ENCODE measurements around the gene RAB23. TPM values are rescaled to one million over a fixed set of nuclear protein-coding genes. Genes with fewer than 3 reads are reported as not detected.

RAB23 gene
- total and polyA plus RNA-seq, 2 of the 8 experiments (the other 6 are each of a cell fraction or from before 2014, with no cell fraction given): 6.5 to 17.2 TPM

DNA sequence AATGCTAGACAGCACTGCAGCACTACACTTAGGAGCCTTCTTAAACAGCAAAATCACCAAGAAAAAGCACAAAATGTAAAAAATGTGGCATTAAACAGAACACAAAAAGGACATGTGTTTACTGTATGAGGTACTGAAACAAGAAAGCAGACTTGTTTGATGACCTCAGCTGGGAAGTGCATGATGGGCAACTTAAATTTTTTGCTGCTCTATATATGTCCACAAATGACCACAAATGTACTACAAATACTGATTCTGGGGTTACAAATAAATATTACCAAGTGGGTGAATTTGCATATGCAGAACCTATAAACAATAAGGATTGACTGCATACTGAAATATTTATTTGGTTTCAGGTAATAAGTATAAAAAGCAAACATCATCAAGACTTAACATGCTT is 13.1 kb downstream of the RAB23 start:
- H2BK20ac ChIP-seq (ENCODE audit: low read length): no peak overlapping the region
- FAIRE-seq (no peak), DNase-seq (ENCODE audit: low read depth in 1 of 2, low spot score in 2 of 2) (no peak)
- no peak overlapping the region for H3K56ac ChIP-seq (replicated peaks; ENCODE audit: insufficient read length, low read depth, low read length)
- no peak overlapping the region for H2BK120ac ChIP-seq (replicated peaks; ENCODE audit: low read depth, low read length)
- H3K18ac ChIP-seq (ENCODE audit: extremely low read depth, low read length): no peak overlapping the region
- H3K27me3 ChIP-seq (replicated peaks in 1 of 4; ENCODE audit: control insufficient read depth in 3 of 4, extremely low read depth in 1 of 4, insufficient read depth in 3 of 4, low read length in 3 of 4): no peaks in the 10 kb centered on the region
- CTCF ChIA-PET (ENCODE audit: partially characterized antibody): no interaction called here
- no peaks in the 10 kb centered on the region for H3K23me2 ChIP-seq (ENCODE audit: low read depth, low read length)
- H2AFZ ChIP-seq (ENCODE audit: low read length): no peak overlapping the region
- H4K8ac ChIP-seq (ENCODE audit: extremely low read depth, insufficient read depth, low read length): no peak overlapping the region
- no peak overlapping the region for H3K23ac ChIP-seq (ENCODE audit: insufficient read length)
- peaks cover 1 to 3% of the 10 kb centered on the region in 2 experiments for H4K20me1 ChIP-seq (replicated peaks in 1 of 2; ENCODE audit: control insufficient read depth in 1 of 2, insufficient read depth in 2 of 2, low read length in 2 of 2)
- no peak overlapping the region for H2BK12ac ChIP-seq (ENCODE audit: low read depth, low read length)
- H3K79me1 ChIP-seq (ENCODE audit: low read depth, low read length): peaks cover 5% of the 10 kb centered on the region; the same call in 1 of the 2 replicates
- no peak overlapping the region for H4K91ac ChIP-seq (replicated peaks; ENCODE audit: insufficient read length, low read length)
- H3K4ac ChIP-seq (replicated peaks; ENCODE audit: insufficient read length, low read depth, low read length): no peak overlapping the region
- H3K27ac ChIP-seq (ENCODE audit: low read depth, low read length): no peak overlapping the region
- no peak overlapping the region for H4K5ac ChIP-seq (ENCODE audit: insufficient read length, low read depth, low read length)
- H3K9me3 ChIP-seq (ENCODE audit: insufficient read depth in 2 of 2, low read depth in 1 of 2, low read length in 1 of 2): no peaks in the 10 kb centered on the region
- H2BK15ac ChIP-seq (ENCODE audit: low read length): no peak overlapping the region
- POLR2A ChIA-PET (ENCODE audit: partially characterized antibody): interaction anchor here (1.4 kb wide), 1 partner anchor 13 kb away, joined by 4 read pairs; the partner anchor contains the start of gene RAB23
- H2BK5ac ChIP-seq (ENCODE audit: low read depth, low read length): no peak overlapping the region
- H3K4me1 ChIP-seq (replicated peaks in 1 of 4; ENCODE audit: control insufficient read depth in 3 of 4, insufficient read depth in 4 of 4, low read length in 3 of 4): peaks cover 0 to 4% (median 0%) of the 10 kb centered on the region in 4 experiments; a peak in 2 of 7 replicates
- peaks cover 0 to 40% of the 10 kb centered on the region in 2 experiments; a peak in 2 of 4 replicates for H3K79me2 ChIP-seq (ENCODE audit: control insufficient read depth in 1 of 2, insufficient read depth in 2 of 2, low read length in 2 of 2)
- H3K4me2 ChIP-seq (ENCODE audit: insufficient read depth in 1 of 2, low read depth in 2 of 2, low read length in 2 of 2): no peak overlapping the region
- no peak overlapping the region for H3K14ac ChIP-seq (ENCODE audit: insufficient read length)
- H3K9ac ChIP-seq (replicated peaks in 1 of 4; ENCODE audit: extremely low read depth in 1 of 4, low read depth in 3 of 4, low read length in 3 of 4): no peak overlapping the region
- H3K4me3 ChIP-seq (ENCODE audit: extremely low read depth in 1 of 4, insufficient read depth in 2 of 4, low read depth in 3 of 4, low read length in 4 of 4): no peak overlapping the region
- no peak overlapping the region for H2AK5ac ChIP-seq (ENCODE audit: low read depth, low read length)
- no peaks in the 10 kb centered on the region; a peak in 1 of 8 replicates for H3K36me3 ChIP-seq (ENCODE audit: control insufficient read depth in 2 of 4, insufficient read depth in 4 of 4, low read length in 3 of 4)
- TF ChIP-seq SIX5 (IDR thresholded peaks at IDR 0.05; ENCODE audit: low read depth, low read length) (no peak), TBP (IDR thresholded peaks at IDR 0.05; ENCODE audit: low read depth, low read length) (no peak), MAX (IDR thresholded peaks at IDR 0.05) (no peak), EZH2 (IDR thresholded peaks at IDR 0.05; ENCODE audit: low read depth, low read length, severe bottlenecking) (no peak), PHF8 (conservative IDR thresholded peaks at IDR 0.05; ENCODE audit: low read depth, low read length) (no peak), E2F6 (IDR thresholded peaks at IDR 0.05) (no peak), EP300 (IDR thresholded peaks at IDR 0.05; ENCODE audit: borderline replicate concordance in 1 of 2, low read depth in 2 of 2, low read length in 2 of 2) (no peak), BRCA1 (IDR thresholded peaks at IDR 0.05; ENCODE audit: low read depth, low read length) (no peak), RNF2 (IDR thresholded peaks at IDR 0.05; ENCODE audit: borderline replicate concordance, low read depth, low read length, missing control alignments, poor library complexity, severe bottlenecking) (no peak), KDM4A (IDR thresholded peaks at IDR 0.05; ENCODE audit: low read depth, low read length, severe bottlenecking) (no peak), POLR2AphosphoS5 (IDR thresholded peaks at IDR 0.05; ENCODE audit: low read depth, low read length) (no peak), CBX8 (IDR thresholded peaks at IDR 0.05; ENCODE audit: borderline replicate concordance, low read depth, low read length) (no peak), RBBP5 (IDR thresholded peaks at IDR 0.05; ENCODE audit: borderline replicate concordance, low read depth, low read length) (no peak)
